Heart left ventricle (tissue), 13 donors: ENCODE data around the gene GAB3.

Experiments
- CTCF ChIP-seq, 12 donors: fragments of 200-600 bp; sonication (generic) in 4 of 12; IDR thresholded peaks; one replicate each; pipeline versions ENCODE4 v1.5.0 to v1.8.0; 2018 to 2022; ENCODE audit warnings: antibody characterized with exemption in 12 of 12, mild to moderate bottlenecking in 5 of 12
- POLR2A ChIP-seq, 2 donors: fragments of 450-650 bp; IDR thresholded peaks; one replicate each; pipeline ENCODE4 v1.6.1; 2017; ENCODE audit warnings: antibody characterized with exemption in 2 of 2, mild to moderate bottlenecking in 2 of 2, moderate library complexity in 2 of 2
- donor health status: ischemic (EF 13 %, LVEDD 7.1; RV severe dilation, severe dysfunction).
- donor health status: DM: no; HTN: yes; CAD: no.
- donor health status: DM: no; HTN: no; CAD: no.
- donor health status: ischemic (EF 25% LVEDD 6.9; RV normal size, moderate dysfunction).
- donor health status: ischemic (EF 25% LVEDD 5.7; RV mildly dilated, moderate dysfunction).
- donor health status: ischemic (EF 35%, LVEDD 5.7; RV mildly dilated, moderate dysfunction).
- donor health status: nonischemic (EF 11% LVEDD 7.7; RV severe dilation, severe dysfunction).
- donor health status: DM: yes; HTN: yes; CAD: no.
- donor health status: PGD.
- donor health status: ischemic (EF 29% LVEDD 5.4; RV normal size, mild dysfunction).
- donor health status: nonischemic (EF 23%, LVEDD 6.1; RV moderate dilation, normal function).

- no peak for TF ChIP-seq CTCF (IDR thresholded peaks at IDR 0.05)
- TF ChIP-seq POLR2A (IDR thresholded peaks at IDR 0.05) = no peak
These were observed 1.0 kb downstream of the GAB3 start for GRCh38 chrX:154749856-154750255.
